HCT116 (cell line): ENCODE data around the gene PPP1R1C.

Experiments
- CTCF ChIP-seq, 3 experiments: fragments of 200-600 bp in 1 of 3; sonication (generic) in 1 of 3; IDR thresholded peaks in 2 of 3; conservative IDR thresholded peaks in 1 of 3; 2 replicates each; pipeline ENCODE4 v1.5.1; 2012 to 2017; ENCODE audit warnings: low read depth in 2 of 3, low read length in 2 of 3, antibody characterized with exemption in 1 of 3, borderline replicate concordance in 1 of 3, control low read depth in 1 of 3, mild to moderate bottlenecking in 1 of 3, mixed read lengths in 1 of 3, mixed run types in 1 of 3, moderate library complexity in 1 of 3; ENCODE audit not compliant: insufficient read depth in 1 of 3
- ELF1 ChIP-seq: IDR thresholded peaks from 2 replicates; pipeline ENCODE4 v1.6.1; 2012; ENCODE audit warnings: low read depth, borderline replicate concordance
- EZH2 ChIP-seq: fragments of 200-600 bp; sonication (generic); IDR thresholded peaks from 2 replicates; pipeline ENCODE4 v1.6.1; 2017; ENCODE audit warnings: antibody characterized with exemption, mixed run types
- FOSL1 ChIP-seq: IDR thresholded peaks from 2 replicates; pipeline ENCODE4 v1.6.1; 2012; ENCODE audit warnings: low read depth
- POLR2AphosphoS5 ChIP-seq: IDR thresholded peaks from 2 replicates; pipeline ENCODE4 v1.6.1; 2011; ENCODE audit warnings: mild to moderate bottlenecking, low read depth, low read length, moderate library complexity
- RAD21 ChIP-seq: IDR thresholded peaks from 2 replicates; pipeline ENCODE4 v1.6.1; 2012; ENCODE audit warnings: low read depth, mild to moderate bottlenecking
- REST ChIP-seq: IDR thresholded peaks from 2 replicates; pipeline ENCODE4 v1.6.1; 2012; ENCODE audit warnings: low read depth
- SIN3A ChIP-seq: IDR thresholded peaks from 2 replicates; pipeline ENCODE4 v1.6.1; 2012; ENCODE audit warnings: low read depth
- SP1 ChIP-seq: IDR thresholded peaks from 2 replicates; pipeline ENCODE4 v1.6.1; 2012; ENCODE audit warnings: low read depth
- TCF7L2 ChIP-seq: IDR thresholded peaks from 2 replicates; pipeline ENCODE4 v1.7.0; 2011; ENCODE audit warnings: borderline replicate concordance, inconsistent platforms; ENCODE audit not compliant: insufficient read depth, insufficient read length; ENCODE audit errors: extremely low read depth
- YY1 ChIP-seq: IDR thresholded peaks from 2 replicates; pipeline ENCODE4 v1.6.1; 2011; ENCODE audit warnings: low read length, low read depth, moderate library complexity, mild to moderate bottlenecking; ENCODE audit not compliant: insufficient replicate concordance; ENCODE audit errors: extremely low read depth
- ZFX ChIP-seq: fragments of 450-650 bp; IDR thresholded peaks from 2 replicates; pipeline ENCODE4 v1.6.1; 2017
- TF ChIP-seq, protein P1 (sequence below): IDR thresholded peaks from 2 replicates; pipeline ENCODE4 v1.6.1; 2012

DNA sequence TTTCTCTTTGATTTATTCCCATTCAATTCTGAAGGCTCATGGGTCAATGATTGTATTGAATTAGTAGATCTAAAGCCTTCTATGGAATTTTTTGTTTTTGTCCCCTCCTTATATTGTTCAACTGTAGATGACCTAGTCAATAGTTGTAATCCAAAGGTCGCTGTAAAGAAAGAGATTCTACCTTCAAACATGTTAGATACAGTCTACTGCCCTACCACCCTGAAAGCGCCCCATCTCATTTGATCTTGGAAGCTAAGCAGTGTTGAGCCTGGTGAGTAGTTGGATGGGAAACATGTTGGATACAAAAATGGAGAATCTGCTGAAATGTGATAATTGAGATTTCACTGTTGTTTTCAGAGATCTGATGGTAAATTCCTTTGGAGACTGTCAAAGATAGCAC, 63.0 kb downstream of the PPP1R1C start:
- TF ChIP-seq SIN3A (no peak), CTCF (IDR thresholded peaks at IDR 0.05 in 2 of 3, conservative IDR thresholded peaks at IDR 0.05 in 1 of 3; ENCODE audit: borderline replicate concordance in 1 of 3, insufficient read depth in 1 of 3, low read depth in 2 of 3, low read length in 2 of 3) (no peak), REST (no peak), EZH2 (no peak), FOSL1 (no peak), SP1 (no peak), RAD21 (no peak), ZFX (no peak), TCF7L2 (no peak), YY1 (no peak), ELF1 (no peak), POLR2AphosphoS5 (no peak)
- TF ChIP-seq, protein P1, sequence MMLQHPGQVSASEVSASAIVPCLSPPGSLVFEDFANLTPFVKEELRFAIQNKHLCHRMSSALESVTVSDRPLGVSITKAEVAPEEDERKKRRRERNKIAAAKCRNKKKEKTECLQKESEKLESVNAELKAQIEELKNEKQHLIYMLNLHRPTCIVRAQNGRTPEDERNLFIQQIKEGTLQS, result no peak
